Left lung (tissue), 10 donors: ENCODE data around the gene UBASH3A. TPM values are rescaled to one million over a fixed set of nuclear protein-coding genes. Genes with fewer than 3 reads are reported as not detected.

Experiments
- ATAC-seq: fragments of 200-7000 bp; cut with Tn5 transposase; one replicate; pipeline ENCODE4 v1.9.1; 2020; ENCODE audit warnings: moderate library complexity
- DNase-seq, 4 donors: peaks; one replicate each; pipeline ENCODE4 v3.0.0-alpha.2; 2013 to 2020
- H3K27ac ChIP-seq, 2 donors: fragments of 200-600 bp; sonication (generic) in 1 of 2; one replicate each; pipeline versions ENCODE4 v1.5.0 to v1.8.0; 2020 to 2021
- H3K27me3 ChIP-seq, 2 donors: fragments of 200-600 bp; sonication (generic) in 1 of 2; one replicate each; pipeline versions ENCODE4 v1.5.0 to v1.8.0; 2020 to 2021
- H3K36me3 ChIP-seq, 2 donors: fragments of 200-600 bp; sonication (generic) in 1 of 2; one replicate each; pipeline versions ENCODE4 v1.5.0 to v1.8.0; 2020 to 2021
- H3K4me1 ChIP-seq, 2 donors: fragments of 200-600 bp; one replicate each; pipeline ENCODE4 v1.8.0; 2021
- H3K4me3 ChIP-seq, 2 donors: fragments of 200-600 bp; sonication (generic) in 1 of 2; one replicate each; pipeline versions ENCODE4 v1.5.0 to v1.8.0; 2020 to 2021; ENCODE audit warnings: mild to moderate bottlenecking in 1 of 2
- H3K9me3 ChIP-seq, 2 donors: fragments of 200-600 bp; sonication (generic) in 1 of 2; one replicate each; pipeline versions ENCODE4 v1.5.0 to v1.8.0; 2020 to 2021
- intact Hi-C, 2 donors: fragments of 100-400 bp; cut with DNase I; formaldehyde crosslinking; loops; one replicate each; pipeline versions ENCODE4 v1.11.2 to v1.14.2; 2022
- polyA plus RNA-seq, 6 donors: library from polyadenylated mRNA; unstranded; fragments of 120-200 nt; gene quantifications; one replicate each; pipeline ENCODE4 v1.2.1, GENCODE V29; 2013; ENCODE audit not compliant: insufficient read length in 6 of 6
- total RNA-seq, 2 donors: library from RNA; stranded (reverse); fragmentation: NEBNext Ultra II Directional; extraction: Animal tissue kit (Norgen Biotek cat#: 25700); gene quantifications; one replicate each; pipeline ENCODE4 v1.2.1, GENCODE V29; 2021
- TF ChIP-seq, protein P1 (sequence below), 2 donors: fragments of 200-600 bp; sonication (generic) in 1 of 2; IDR thresholded peaks; one replicate each; pipeline versions ENCODE4 v1.5.0 to v1.8.0; 2021; ENCODE audit warnings: antibody characterized with exemption in 2 of 2
- donor health status: DM: no; HTN: yes; CAD: no.
- donor health status: DM: no; HTN: no; CAD: no.

UBASH3A gene
- total and polyA plus RNA-seq, 8 donors, result 0.08 to 1.3 (median 0.24) TPM

DNA sequence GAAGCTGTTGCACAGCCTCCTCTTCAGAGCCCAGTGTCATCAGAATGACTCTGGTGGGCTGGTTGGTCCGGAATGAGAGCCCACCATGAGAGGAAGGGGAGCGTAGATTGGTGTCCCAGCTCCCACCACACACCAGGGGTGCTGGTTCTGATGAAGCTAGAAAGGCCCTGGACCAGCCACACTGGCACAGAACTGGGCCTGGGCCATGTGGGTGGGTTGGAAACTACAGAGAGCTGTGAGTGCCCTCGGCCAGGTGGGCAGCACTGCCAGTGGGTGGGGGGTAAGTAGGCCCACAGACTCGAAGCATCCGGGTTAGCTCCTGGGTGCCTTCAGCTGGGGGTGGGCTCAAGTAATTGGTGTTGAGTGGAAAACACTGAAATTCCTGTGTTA is 25.8 kb upstream of the UBASH3A start:
- intact Hi-C loops, result no loop called here
- H3K36me3 ChIP-seq, result no peaks in the 10 kb centered on the region
- H3K9me3 ChIP-seq, result peaks cover 0 to 9% of the 10 kb centered on the region in 2 donors
- DNase-seq (no peak), ATAC-seq (no peak)
- TF ChIP-seq, protein P1, sequence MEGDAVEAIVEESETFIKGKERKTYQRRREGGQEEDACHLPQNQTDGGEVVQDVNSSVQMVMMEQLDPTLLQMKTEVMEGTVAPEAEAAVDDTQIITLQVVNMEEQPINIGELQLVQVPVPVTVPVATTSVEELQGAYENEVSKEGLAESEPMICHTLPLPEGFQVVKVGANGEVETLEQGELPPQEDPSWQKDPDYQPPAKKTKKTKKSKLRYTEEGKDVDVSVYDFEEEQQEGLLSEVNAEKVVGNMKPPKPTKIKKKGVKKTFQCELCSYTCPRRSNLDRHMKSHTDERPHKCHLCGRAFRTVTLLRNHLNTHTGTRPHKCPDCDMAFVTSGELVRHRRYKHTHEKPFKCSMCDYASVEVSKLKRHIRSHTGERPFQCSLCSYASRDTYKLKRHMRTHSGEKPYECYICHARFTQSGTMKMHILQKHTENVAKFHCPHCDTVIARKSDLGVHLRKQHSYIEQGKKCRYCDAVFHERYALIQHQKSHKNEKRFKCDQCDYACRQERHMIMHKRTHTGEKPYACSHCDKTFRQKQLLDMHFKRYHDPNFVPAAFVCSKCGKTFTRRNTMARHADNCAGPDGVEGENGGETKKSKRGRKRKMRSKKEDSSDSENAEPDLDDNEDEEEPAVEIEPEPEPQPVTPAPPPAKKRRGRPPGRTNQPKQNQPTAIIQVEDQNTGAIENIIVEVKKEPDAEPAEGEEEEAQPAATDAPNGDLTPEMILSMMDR (IDR thresholded peaks at IDR 0.05), result no peak
- H3K4me1 ChIP-seq, result no peaks in the 10 kb centered on the region
- no peak overlapping the region for H3K4me3 ChIP-seq
- no peak overlapping the region for H3K27ac ChIP-seq
- peaks cover 0 to 19% of the 10 kb centered on the region in 2 donors for H3K27me3 ChIP-seq

DNA sequence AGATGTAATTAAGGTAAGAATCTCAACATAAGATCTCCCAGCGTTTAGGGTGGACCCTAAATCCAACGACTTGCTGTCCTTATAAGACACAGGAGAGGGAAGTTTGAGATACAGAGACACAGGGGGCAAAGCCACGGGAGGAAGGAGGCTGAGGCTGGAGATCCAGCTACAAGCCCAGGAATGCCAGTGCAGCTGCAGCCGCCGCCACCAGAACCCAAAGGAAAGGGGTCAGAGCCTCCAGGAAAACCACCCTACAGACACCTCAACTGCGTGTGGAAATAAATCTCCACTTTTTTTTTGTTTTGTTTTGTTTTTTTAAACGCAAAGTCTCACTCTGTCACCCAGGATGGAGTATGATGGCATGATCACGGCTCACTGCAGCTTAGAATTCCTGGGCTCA is 25.3 kb upstream of the UBASH3A start:
- H3K27me3 ChIP-seq, result peaks cover 0 to 19% of the 10 kb centered on the region in 2 donors
- ATAC-seq (no peak), DNase-seq (no peak)
- no peak overlapping the region for H3K4me3 ChIP-seq
- TF ChIP-seq, protein P1 (IDR thresholded peaks at IDR 0.05), result no peak
- no peaks in the 10 kb centered on the region for H3K36me3 ChIP-seq
- no peaks in the 10 kb centered on the region for H3K4me1 ChIP-seq
- intact Hi-C loops, result no loop called here
- H3K27ac ChIP-seq, result no peak overlapping the region
- peaks cover 0 to 9% of the 10 kb centered on the region in 2 donors for H3K9me3 ChIP-seq

DNA sequence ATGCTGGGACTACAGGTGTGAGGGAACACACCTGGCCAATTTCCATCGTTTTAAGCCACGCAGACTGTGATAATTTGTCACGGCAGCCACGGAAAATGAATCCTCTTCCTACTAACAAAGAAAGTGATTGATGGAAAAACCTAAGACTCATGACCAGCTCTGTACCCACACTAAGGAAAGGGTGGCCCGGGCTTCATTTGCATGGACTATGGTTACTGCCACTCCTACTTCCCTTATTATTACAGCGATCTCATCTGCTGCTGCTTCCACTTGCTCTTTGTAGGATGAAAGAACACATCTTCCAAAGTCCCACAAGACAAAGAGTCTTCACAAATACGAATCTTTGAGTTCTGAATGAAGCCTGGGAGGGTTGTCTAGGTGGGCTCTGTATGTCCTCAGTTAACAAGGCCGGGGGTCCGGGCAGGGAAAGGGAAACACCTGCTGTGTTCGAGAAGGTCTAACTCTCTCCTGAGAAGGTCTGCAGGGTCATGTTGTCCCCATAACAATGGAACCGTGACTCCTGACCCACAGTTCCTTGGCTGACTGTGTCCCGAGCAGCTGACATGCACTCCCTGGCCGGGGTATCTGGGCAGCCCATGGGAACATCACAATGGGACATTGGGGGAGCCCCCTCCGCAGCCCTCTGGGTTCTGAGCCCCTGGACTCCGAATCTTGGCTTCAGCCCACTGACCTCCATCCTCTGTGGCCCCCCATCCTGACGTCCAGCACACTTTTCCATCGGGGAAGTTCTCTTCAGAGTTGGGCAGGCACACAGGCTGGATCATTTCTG is 24.1 kb upstream of the UBASH3A start:
- DNase-seq (no peak), ATAC-seq (no peak)
- H3K9me3 ChIP-seq, result peaks cover 0 to 9% of the 10 kb centered on the region in 2 donors
- intact Hi-C loops, result no loop called here
- H3K36me3 ChIP-seq, result no peaks in the 10 kb centered on the region
- TF ChIP-seq, protein P1 (IDR thresholded peaks at IDR 0.05), result no peak
- peaks cover 0 to 19% of the 10 kb centered on the region in 2 donors for H3K27me3 ChIP-seq
- H3K4me3 ChIP-seq, result no peak overlapping the region
- no peak overlapping the region for H3K27ac ChIP-seq
- H3K4me1 ChIP-seq, result no peaks in the 10 kb centered on the region

DNA sequence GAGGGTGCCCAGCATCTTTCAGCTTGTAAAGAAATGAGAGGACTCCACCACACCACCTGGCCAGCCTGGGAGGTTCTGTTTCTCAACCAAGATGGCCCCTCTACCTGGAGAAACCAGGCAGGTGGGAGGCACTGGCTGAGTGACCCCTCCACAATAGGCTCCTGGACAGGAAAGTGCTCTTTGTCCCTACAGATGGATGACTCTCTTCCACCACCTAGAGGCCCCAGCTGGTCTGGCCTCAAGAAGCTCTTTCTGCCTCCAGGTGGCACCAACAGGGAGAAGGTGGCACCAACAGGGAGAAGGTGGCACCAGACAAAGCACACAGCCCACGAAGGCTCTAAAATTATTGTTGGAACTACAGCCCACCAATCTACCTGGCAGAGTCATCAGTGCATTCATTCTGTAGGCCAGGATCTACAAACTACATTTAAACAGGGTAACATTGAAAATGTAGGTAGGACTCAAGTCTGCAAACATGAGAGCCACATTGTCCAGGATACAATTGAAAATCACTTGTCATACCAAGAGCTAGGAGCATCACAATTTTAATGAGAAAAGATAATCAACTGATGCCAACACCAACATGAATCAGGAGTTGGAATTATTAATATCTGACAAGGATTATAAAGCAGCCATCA is 22.2 kb upstream of the UBASH3A start:
- Histone ChIP-seq H3K4me3 (no peak overlapping the region), H3K27ac (no peak overlapping the region), H3K4me1 (peaks cover 0 to 9% of the 10 kb centered on the region in 2 donors), H3K36me3 (no peaks in the 10 kb centered on the region), H3K9me3 (peaks cover 0 to 9% of the 10 kb centered on the region in 2 donors), H3K27me3 (peaks cover 0 to under 1% of the 10 kb centered on the region in 2 donors)
- ATAC-seq (peak; percentile 90), DNase-seq (peak in 3 of 4 donors; percentile 18 to 53 (median 32))
- TF ChIP-seq, protein P1 (IDR thresholded peaks at IDR 0.05), result peak; percentile 48 to 54
- intact Hi-C loops, result no loop called here

DNA sequence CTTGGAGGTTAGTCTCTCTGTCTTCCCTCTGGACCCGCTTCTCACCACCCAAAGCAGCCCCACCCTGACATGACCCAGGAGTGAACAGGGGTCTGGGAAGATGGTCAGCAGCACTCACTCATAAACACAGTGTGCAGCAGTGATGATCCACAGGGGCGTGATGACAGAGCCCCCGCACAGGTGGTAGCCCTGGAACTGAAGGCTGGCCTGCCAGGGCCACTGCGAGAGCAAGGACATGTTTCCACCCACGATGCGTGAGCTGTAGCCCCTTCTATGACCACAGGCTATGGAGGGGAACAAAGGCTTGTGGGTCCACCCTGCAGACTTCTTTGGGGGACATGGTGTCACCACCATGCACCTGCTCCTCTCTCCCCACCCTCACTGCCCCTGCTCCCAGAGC is 20.8 kb upstream of the UBASH3A start:
- DNase-seq (peak in 1 of 4 donors; percentile 34), ATAC-seq (no peak)
- Histone ChIP-seq H3K36me3 (no peaks in the 10 kb centered on the region), H3K27ac (no peak overlapping the region), H3K4me3 (no peak overlapping the region), H3K9me3 (peaks cover 0 to 9% of the 10 kb centered on the region in 2 donors), H3K27me3 (no peaks in the 10 kb centered on the region), H3K4me1 (peaks cover 0 to 10% of the 10 kb centered on the region in 2 donors)
- TF ChIP-seq, protein P1 (IDR thresholded peaks at IDR 0.05), result no peak
- intact Hi-C loops, result no loop called here
